Measurements from ENCODE around the gene GRP. TPM values are rescaled to one million over a fixed set of nuclear protein-coding genes. Genes with fewer than 3 reads are reported as not detected.

Gene GRP
- polyA plus RNA-seq, 2 donors = not detected

- H3K36me3 ChIP-seq (ENCODE audit: control insufficient read depth in 2 of 2, insufficient read depth in 2 of 2, low read length in 1 of 2) = no peaks in the 10 kb centered on the region
- WGBS, 2 donors = 20 to 45% methylated on average over 5 of the region's 5 CpGs
- peaks cover 9 to 12% of the 10 kb centered on the region in 2 donors for H3K4me1 ChIP-seq (ENCODE audit: control insufficient read depth in 2 of 2, insufficient read depth in 2 of 2, low read length in 1 of 2)
- peaks cover 0 to 10% of the 10 kb centered on the region in 2 donors for H3K9me3 ChIP-seq (ENCODE audit: control insufficient read depth in 2 of 2, insufficient read depth in 1 of 2, low read depth in 1 of 2, low read length in 1 of 2)
- no peak overlapping the region for H3K4me3 ChIP-seq (ENCODE audit: low read depth in 1 of 2, low read length in 2 of 2)
- peaks cover 0 to 35% of the 10 kb centered on the region in 2 donors for H3K27me3 ChIP-seq (ENCODE audit: control insufficient read depth in 1 of 2, insufficient read depth in 2 of 2, low read length in 2 of 2)
- no peak overlapping the region for H3K27ac ChIP-seq (ENCODE audit: low read depth in 2 of 2, low read length in 1 of 2)
Measured at GRCh38 chr18:59276047-59276446, 56.1 kb downstream of the GRP start.

- no peak overlapping the region for H3K27ac ChIP-seq (ENCODE audit: low read depth in 2 of 2, low read length in 1 of 2)
- peaks cover 0 to 4% of the 10 kb centered on the region in 2 donors for H3K9me3 ChIP-seq (ENCODE audit: control insufficient read depth in 2 of 2, insufficient read depth in 1 of 2, low read depth in 1 of 2, low read length in 1 of 2)
- peaks cover 2 to 3% of the 10 kb centered on the region in 2 donors for H3K4me1 ChIP-seq (ENCODE audit: control insufficient read depth in 2 of 2, insufficient read depth in 2 of 2, low read length in 1 of 2)
- H3K27me3 ChIP-seq (ENCODE audit: control insufficient read depth in 1 of 2, insufficient read depth in 2 of 2, low read length in 2 of 2) = peaks cover 0 to 18% of the 10 kb centered on the region in 2 donors
- no peak overlapping the region for H3K4me3 ChIP-seq (ENCODE audit: low read depth in 1 of 2, low read length in 2 of 2)
- 66 to 76% methylated on average over 5 of the region's 5 CpGs for WGBS, 2 donors
- H3K36me3 ChIP-seq (ENCODE audit: control insufficient read depth in 2 of 2, insufficient read depth in 2 of 2, low read length in 1 of 2) = no peaks in the 10 kb centered on the region
Measured at GRCh38 chr18:59278793-59279192, 58.8 kb downstream of the GRP start.

- 47 to 81% methylated on average over 3 of the region's 3 CpGs for WGBS, 2 donors
- Histone ChIP-seq H3K4me1 (ENCODE audit: control insufficient read depth in 2 of 2, insufficient read depth in 2 of 2, low read length in 1 of 2) (no peaks in the 10 kb centered on the region), H3K36me3 (ENCODE audit: control insufficient read depth in 2 of 2, insufficient read depth in 2 of 2, low read length in 1 of 2) (no peaks in the 10 kb centered on the region), H3K9me3 (ENCODE audit: control insufficient read depth in 2 of 2, insufficient read depth in 1 of 2, low read depth in 1 of 2, low read length in 1 of 2) (peaks cover 0 to 4% of the 10 kb centered on the region in 2 donors), H3K27ac (ENCODE audit: low read depth in 2 of 2, low read length in 1 of 2) (no peak overlapping the region), H3K4me3 (ENCODE audit: low read depth in 1 of 2, low read length in 2 of 2) (no peak overlapping the region), H3K27me3 (ENCODE audit: control insufficient read depth in 1 of 2, insufficient read depth in 2 of 2, low read length in 2 of 2) (peaks cover 0 to 15% of the 10 kb centered on the region in 2 donors)
Measured at GRCh38 chr18:59279193-59279592, 59.2 kb downstream of the GRP start.

DNA sequence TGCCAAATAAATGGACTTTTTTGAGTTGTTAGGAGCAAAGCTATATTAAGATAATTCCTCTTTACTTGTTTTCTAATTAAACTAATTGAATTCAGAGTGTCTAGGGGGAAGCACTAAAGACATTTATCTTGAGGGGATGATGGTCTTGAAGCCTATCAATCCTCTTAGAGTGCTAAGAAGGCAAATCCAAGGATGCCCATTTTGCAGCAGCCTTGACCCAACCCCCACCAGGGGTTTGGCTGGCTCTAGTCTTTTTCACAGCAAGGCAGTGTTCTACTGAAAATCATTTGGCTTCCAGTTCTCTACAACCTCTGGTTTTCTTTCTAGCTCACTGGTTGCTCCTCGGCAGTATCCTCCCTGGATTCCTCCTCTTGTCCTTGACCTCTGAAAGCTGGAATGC lies 59.8 kb downstream of the GRP start:
- no peak overlapping the region for H3K4me3 ChIP-seq (ENCODE audit: low read depth in 1 of 2, low read length in 2 of 2)
- H3K4me1 ChIP-seq (ENCODE audit: control insufficient read depth in 2 of 2, insufficient read depth in 2 of 2, low read length in 1 of 2) = no peaks in the 10 kb centered on the region
- peaks cover 0 to 4% of the 10 kb centered on the region in 2 donors for H3K9me3 ChIP-seq (ENCODE audit: control insufficient read depth in 2 of 2, insufficient read depth in 1 of 2, low read depth in 1 of 2, low read length in 1 of 2)
- WGBS, 2 donors = 47 to 61% methylated on average over 1 of the region's 1 CpG
- H3K27me3 ChIP-seq (ENCODE audit: control insufficient read depth in 1 of 2, insufficient read depth in 2 of 2, low read length in 2 of 2) = peaks cover 0 to 11% of the 10 kb centered on the region in 2 donors
- no peak overlapping the region for H3K27ac ChIP-seq (ENCODE audit: low read depth in 2 of 2, low read length in 1 of 2)
- no peaks in the 10 kb centered on the region for H3K36me3 ChIP-seq (ENCODE audit: control insufficient read depth in 2 of 2, insufficient read depth in 2 of 2, low read length in 1 of 2)

Other genes starting within 250 kb of the GRP start
- 10 to 100 TPM; 24.0 to 48.4 TPM for gene SEC11C, start 80.3 kb upstream of the GRP start, polyA plus RNA-seq
- gene RAX, start 53.3 kb downstream of the GRP start, polyA plus RNA-seq = under 1 TPM; 0.01 to 0.14 TPM
- not detected for gene CPLX4, start 98.5 kb downstream of the GRP start, polyA plus RNA-seq
- gene LMAN1, start 139.1 kb downstream of the GRP start, polyA plus RNA-seq = 10 to 100 TPM; 12.0 to 18.3 TPM